GM19372 (cell line): Measurements from ENCODE around the gene NOS3.

Source experiments
- ATAC-seq: cut with Tn5 transposase; IDR thresholded peaks from one replicate; pipeline ENCODE4 v1.9.1; 2021; ENCODE audit warnings: mild to moderate bottlenecking, low read depth, moderate library complexity; ENCODE audit not compliant: unreplicated experiment

The NOS3 gene

GRCh38 chr7:150951521-150951920 is 39.3 kb upstream of the NOS3 start:
- no peak for ATAC-seq

GRCh38 chr7:150952331-150953050 is 38.3 kb upstream of the NOS3 start:
- no peak for ATAC-seq

DNA sequence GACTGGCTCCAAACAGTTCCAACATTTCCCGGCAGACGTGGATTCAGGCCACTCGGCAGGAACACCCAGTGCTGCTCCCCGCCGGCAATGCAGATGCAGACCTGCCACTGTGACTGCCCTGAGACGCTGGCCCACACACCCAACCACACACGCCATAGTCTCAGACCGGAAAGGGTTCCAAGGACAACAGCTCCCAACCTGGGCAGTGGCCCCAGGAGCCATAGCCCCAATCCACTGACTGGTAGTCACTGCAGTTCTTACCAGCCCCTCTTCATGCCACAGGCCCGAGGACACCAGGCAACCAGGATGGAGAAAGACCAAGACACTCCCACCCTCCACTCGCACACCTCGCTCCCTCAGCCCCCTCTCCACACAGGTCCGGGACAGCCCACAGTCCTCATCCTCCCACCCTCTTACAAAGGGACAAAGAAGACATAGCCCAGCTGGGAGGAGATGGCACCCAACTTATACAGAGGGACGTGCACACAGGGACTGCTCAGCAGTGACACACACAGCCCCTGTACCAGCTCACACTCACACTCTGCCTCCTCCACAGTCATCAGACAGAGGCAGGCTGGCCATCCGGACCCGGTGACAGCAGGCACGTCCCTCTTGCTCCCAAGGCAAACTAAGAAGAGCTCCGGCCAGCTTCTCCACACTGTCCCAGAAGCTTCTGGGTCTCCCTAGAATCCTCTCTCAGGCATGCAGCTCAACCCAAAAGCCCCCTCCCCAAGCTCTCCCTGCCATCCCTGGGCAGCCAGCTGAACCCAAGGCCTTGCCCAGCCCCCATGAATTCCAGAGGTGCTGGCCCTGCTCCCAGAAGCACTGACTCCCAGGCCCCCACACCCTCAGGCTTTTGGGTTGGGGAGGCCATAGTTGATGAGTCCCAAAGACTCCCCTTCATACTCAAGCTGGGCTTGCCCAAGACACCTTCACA is 37.5 kb upstream of the NOS3 start:
- no peak for ATAC-seq

DNA sequence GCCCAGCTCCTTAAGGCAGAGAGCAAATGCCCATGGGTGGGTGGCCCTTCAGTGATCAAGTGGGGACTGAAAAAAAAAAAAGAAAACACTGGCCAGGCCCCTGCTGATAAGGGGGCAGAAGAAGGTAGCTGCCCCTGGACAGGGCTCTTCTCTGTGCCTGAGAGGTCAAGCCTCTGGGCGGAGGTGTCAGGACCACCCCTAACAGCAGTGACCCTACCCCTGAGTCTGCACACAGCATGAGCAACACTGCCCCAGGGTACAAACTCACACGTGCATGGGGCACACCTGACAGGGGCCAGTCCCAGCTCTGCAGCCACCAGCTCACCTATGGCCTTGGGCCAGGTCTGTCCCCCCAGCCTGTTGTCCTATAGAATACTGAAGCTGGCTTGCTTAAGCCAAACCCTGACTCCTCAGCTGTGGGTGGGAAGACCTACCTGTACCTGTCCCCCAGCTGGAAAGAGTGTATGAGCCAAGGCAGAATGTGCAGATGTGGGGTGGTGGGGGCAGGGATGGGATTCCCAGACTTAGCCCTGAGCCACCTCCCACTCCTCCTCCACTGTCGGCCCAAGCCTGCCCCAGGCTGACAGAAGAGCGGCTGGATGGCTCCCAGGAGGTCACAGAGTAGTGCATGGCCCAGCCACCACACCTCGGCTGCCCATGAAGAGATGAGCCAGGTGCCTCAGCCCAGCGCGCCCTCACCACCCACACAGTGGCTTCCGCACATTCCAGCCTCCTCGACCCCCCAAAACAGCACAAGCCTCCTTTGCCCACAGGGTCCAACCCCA is 36.4 kb upstream of the NOS3 start:
- no peak for ATAC-seq

DNA sequence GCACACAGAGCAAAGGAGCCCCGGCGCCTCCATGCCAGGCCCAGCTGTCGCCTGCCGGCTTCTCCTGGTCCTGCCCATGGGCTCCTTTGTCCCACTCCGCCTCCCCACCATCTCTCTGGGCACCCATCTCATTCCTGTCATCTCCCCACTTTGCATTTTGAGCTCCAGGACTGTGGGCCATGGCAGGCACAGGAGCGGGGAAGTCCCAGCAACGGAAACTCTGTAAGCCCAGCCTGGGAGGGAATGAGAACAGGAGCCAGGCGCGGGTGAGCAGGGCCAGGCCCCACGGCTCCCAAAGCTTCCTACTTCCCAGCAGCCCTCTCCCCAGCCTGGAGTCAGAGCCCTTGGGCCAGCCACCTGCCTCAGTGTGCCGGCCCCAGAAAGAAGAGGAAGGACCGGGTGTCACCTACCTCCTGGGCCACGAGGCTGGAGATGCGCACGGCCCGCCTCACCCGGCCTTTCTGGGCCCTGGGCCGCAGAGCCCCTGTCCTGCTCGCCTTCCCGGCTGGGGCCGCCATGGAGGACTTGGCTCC is 35.8 kb upstream of the NOS3 start:
- no peak for ATAC-seq

DNA sequence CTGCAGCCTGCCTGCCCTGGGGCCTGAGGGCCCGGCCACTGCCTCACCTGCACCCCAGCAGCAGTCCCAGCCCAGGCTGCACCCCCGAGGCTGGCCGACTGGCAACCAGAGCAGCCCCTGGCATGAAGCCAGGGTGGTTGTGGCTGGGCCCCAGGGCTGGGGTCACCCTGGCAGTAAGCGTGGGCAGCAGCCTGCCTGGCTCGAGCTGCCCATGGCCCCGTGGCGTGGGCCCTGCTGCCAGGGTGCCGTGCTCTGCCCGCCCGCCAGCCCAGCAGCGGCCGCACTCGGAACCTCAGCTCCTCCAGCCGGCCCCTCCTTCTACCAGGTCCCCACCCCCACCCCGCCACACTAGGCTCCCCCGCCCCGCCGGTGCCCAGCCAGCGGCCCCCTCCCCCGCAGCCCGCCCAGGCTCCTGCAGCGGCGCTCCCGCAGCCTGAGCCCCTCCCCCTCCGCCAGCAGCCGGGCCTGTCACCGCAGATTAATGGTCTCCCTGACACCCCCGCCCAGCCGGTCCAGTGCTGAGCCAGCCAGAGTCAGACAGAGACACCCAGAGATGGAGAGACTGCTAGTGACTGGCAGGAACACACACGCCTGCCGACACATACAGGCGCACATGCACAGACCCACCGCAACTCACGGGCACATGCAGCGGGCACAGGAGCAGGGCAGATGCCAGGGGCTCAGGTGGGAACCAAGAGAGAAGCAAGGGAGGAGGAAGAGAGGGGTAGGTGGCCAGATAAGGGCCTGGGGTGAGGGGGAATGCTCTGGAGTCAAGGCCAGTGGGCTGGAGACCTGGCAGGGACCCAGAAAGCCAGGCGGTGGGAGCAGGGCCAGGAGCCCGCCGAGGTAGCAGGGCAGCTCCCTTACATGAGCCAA is 35.1 kb upstream of the NOS3 start:
- ATAC-seq, result no peak

DNA sequence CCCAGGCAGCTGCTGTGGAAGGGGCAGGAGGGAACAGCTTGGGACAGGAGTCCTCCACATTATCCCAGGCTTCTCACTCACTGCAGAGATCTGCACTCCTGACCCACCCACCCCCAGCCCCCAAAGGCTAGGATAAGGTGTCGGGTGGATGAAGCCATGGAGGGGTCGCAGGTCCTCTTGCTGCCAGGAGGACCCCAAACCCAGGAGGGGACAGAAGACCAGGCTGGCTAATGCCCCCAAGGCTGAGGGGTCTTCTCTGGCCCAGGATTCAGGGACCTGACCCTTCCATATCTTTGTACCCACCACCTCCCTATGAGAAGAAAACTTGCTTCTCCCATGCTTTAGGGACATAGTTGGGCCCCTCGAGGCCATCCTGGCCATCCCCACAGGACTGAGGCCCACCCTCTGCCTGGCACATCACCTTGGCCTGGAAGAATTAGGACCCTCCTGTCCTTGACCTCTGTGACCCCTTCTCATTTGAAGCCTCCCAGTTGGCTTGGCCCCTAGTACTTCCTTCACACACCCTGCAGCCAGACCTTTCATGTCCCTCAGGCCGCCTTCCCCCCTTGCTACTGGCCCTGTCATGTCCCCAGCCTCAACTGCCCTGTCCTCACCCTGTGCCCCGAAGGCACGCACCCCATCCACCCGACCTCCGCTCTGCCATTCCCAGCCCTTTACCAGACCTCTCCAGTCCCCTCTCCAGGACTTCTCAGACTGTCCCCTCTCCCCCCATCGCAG is 34.3 kb upstream of the NOS3 start:
- no peak for ATAC-seq

GRCh38 chr7:150957133-150958020 is 33.4 kb upstream of the NOS3 start:
- no peak for ATAC-seq

DNA sequence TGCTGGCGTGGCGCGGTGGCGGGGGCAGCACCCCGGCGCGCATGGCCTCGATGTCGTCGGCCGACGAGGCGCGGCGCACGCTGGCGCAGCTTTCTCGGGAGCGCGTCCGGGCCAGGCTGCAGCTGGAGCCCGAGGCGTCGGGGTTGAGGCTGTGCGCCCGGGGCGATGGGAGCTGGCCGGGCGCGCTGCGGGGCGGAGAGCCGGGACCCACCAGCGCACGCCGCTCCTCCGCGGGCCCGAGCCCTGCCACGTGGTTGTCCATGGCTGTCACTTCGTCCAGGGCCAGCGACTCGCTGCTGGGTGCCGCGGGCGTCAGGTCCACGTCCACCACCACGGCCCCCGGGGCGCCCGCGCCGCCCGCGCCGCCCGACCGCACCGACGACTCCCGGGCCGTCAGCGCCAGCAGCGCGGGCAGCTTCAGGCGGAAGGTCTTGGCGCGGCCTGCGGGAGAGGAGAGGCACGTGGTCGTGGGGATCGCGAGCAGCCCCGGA is 32.7 kb upstream of the NOS3 start:
- no peak for ATAC-seq

DNA sequence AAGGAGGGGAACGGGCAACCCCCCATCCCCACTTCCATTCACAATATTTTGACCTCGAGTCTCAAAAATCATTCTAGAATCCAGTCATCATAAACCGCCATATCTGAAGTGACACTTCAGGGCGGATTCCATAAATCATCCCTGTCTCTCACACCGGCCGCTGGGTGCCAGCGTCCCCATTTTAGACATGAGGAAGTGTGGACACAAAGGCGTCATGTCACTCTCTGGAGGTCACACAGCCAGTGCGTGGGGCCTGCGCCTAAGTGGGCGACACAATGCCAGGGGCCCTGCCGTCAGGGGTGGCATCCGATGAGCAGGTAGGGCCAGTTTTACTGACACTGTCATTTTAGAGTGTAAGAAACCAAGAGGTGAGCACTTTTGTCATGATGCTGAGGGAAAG is 32.2 kb upstream of the NOS3 start:
- no peak for ATAC-seq

- no peak for ATAC-seq
Measured at GRCh38 chr7:150959081-150959480, 31.7 kb upstream of the NOS3 start.

GRCh38 chr7:150959739-150960734 is 30.8 kb upstream of the NOS3 start:
- ATAC-seq, result no peak

- no peak for ATAC-seq
Measured at GRCh38 chr7:150961510-150962289, 29.1 kb upstream of the NOS3 start.

DNA sequence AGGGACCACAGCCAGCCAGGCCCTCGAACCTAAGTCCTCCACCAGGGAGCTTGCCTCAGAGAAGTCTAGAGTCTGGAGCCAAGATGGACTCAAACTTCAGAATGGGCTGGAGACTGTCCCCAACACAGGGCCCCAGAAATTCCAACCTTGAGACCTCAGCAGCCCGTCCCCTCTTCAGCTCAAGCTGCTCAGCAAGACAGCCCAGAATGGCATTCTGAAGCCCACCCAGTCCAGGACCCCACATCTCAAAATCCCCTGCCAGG is 28.6 kb upstream of the NOS3 start:
- ATAC-seq, result no peak

GRCh38 chr7:150962553-150963399 is 28.0 kb upstream of the NOS3 start:
- peak; percentile 79 for ATAC-seq
